IMR-90 (cell line): ENCODE data around the gene ST7. TPM values are rescaled to one million over a fixed set of nuclear protein-coding genes. Genes with fewer than 3 reads are reported as not detected.

Experiments used
- ATAC-seq: fragments of 200-7000 bp; cut with Tn5 transposase; 2 replicates; pipeline ENCODE4 v1.9.1; 2020; ENCODE audit warnings: low read depth, mild to moderate bottlenecking, moderate library complexity
- BruUV-seq: library from RNA; stranded (reverse); fragments of 400-500 nt; replicated peaks from 2 replicates; lab custom pipeline; 2021; lab: Mats Ljungman, UMichigan
- CTCF ChIA-PET: fragments of 300-600 bp; formaldehyde crosslinking; extraction: SDS; loops from one replicate; lab custom pipeline; 2021; ENCODE audit warnings: antibody characterized with exemption; lab: Yijun Ruan, JAX
- POLR2A ChIA-PET: fragments of 300-600 bp; sonication (Branson Sonifier 250); formaldehyde crosslinking; loops from one replicate; lab custom pipeline; 2022; ENCODE audit warnings: antibody characterized with exemption; ENCODE audit not compliant: unreplicated experiment; lab: Charles Lee
- DNase-seq: peaks from one replicate; pipeline ENCODE4 v3.0.0; 2013
- H2AFZ ChIP-seq: replicated peaks from 2 replicates; pipeline ENCODE3; 2013; ENCODE audit warnings: low read length, mild to moderate bottlenecking; ENCODE audit not compliant: poor library complexity
- H2AK5ac ChIP-seq: 2 replicates; pipeline ENCODE4 v1.6.1; 2013; ENCODE audit warnings: low read depth, low read length, inconsistent platforms
- H2AK9ac ChIP-seq: replicated peaks from 2 replicates; pipeline ENCODE3; 2013; ENCODE audit warnings: mild to moderate bottlenecking, low read depth, low read length, moderate library complexity; ENCODE audit not compliant: poor library complexity
- H2BK120ac ChIP-seq: 2 replicates; pipeline ENCODE4 v1.6.1; 2013; ENCODE audit warnings: low read depth, low read length, inconsistent platforms
- H2BK15ac ChIP-seq: 3 replicates; pipeline ENCODE4 v1.6.1; 2013; ENCODE audit warnings: low read depth, low read length, inconsistent platforms
- H2BK20ac ChIP-seq: 2 replicates; pipeline ENCODE4 v1.6.1; 2013; ENCODE audit warnings: low read depth, mild to moderate bottlenecking, inconsistent platforms, low read length, moderate library complexity
- H2BK5ac ChIP-seq: 2 replicates; pipeline ENCODE4 v1.6.1; 2013; ENCODE audit warnings: mild to moderate bottlenecking, low read depth, low read length, inconsistent platforms; ENCODE audit not compliant: poor library complexity, severe bottlenecking
- H3K14ac ChIP-seq: replicated peaks from 2 replicates; pipeline ENCODE4 v1.6.1; 2013; ENCODE audit warnings: low read depth, low read length, inconsistent platforms
- H3K18ac ChIP-seq: 2 replicates; pipeline ENCODE4 v1.6.1; 2013; ENCODE audit warnings: low read depth, low read length, control low read depth
- H3K23ac ChIP-seq: 2 replicates; pipeline ENCODE4 v1.6.1; 2013; ENCODE audit warnings: low read depth, low read length, inconsistent platforms
- H3K27ac ChIP-seq: 2 replicates; pipeline ENCODE4 v1.5.1; 2013; ENCODE audit warnings: mild to moderate bottlenecking, control low read depth, low read length; ENCODE audit not compliant: insufficient read depth
- H3K27me3 ChIP-seq: 2 replicates; pipeline ENCODE4 v1.6.1; 2013; ENCODE audit warnings: low read length; ENCODE audit not compliant: control insufficient read depth, insufficient read depth
- H3K36me3 ChIP-seq: 2 replicates; pipeline ENCODE4 v1.6.1; 2013; ENCODE audit warnings: low read length, mixed read lengths; ENCODE audit not compliant: control insufficient read depth, insufficient read depth
- H3K4ac ChIP-seq: 2 replicates; pipeline ENCODE4 v1.6.1; 2013; ENCODE audit warnings: low read depth, low read length, inconsistent platforms
- H3K4me1 ChIP-seq: 2 replicates; pipeline ENCODE4 v1.6.1; 2013; ENCODE audit warnings: low read length, mixed read lengths; ENCODE audit not compliant: control insufficient read depth, insufficient read depth
- H3K4me2 ChIP-seq: 2 replicates; pipeline ENCODE4 v1.6.1; 2013; ENCODE audit warnings: low read depth, mild to moderate bottlenecking, control low read depth, low read length, moderate library complexity
- H3K4me3 ChIP-seq: 2 replicates; pipeline ENCODE4 v1.5.1; 2013; ENCODE audit warnings: low read depth, mild to moderate bottlenecking, control low read depth, low read length, moderate library complexity; ENCODE audit not compliant: insufficient read depth
- H3K56ac ChIP-seq: 2 replicates; pipeline ENCODE4 v1.6.1; 2013; ENCODE audit warnings: low read length, inconsistent platforms; ENCODE audit not compliant: insufficient read depth; ENCODE audit errors: extremely low read depth
- H3K79me1 ChIP-seq, 2 experiments: 2 replicates each; pipeline ENCODE4 v1.6.1; 2013; ENCODE audit warnings: low read length in 2 of 2, inconsistent platforms in 1 of 2, low read depth in 1 of 2
- H3K9ac ChIP-seq: 2 replicates; pipeline ENCODE4 v1.6.1; 2013; ENCODE audit warnings: low read depth, low read length, control low read depth
- H3K9me1 ChIP-seq: 2 replicates; pipeline ENCODE4 v1.6.1; 2013; ENCODE audit warnings: low read length, inconsistent platforms; ENCODE audit not compliant: insufficient read depth
- H3K9me3 ChIP-seq: 2 replicates; pipeline ENCODE4 v1.6.1; 2013; ENCODE audit warnings: low read length; ENCODE audit not compliant: control insufficient read depth, insufficient read depth
- H4K20me1 ChIP-seq: 2 replicates; pipeline ENCODE4 v1.6.1; 2013; ENCODE audit warnings: low read length, inconsistent platforms; ENCODE audit not compliant: insufficient read depth
- H4K5ac ChIP-seq: 2 replicates; pipeline ENCODE4 v1.6.1; 2013; ENCODE audit warnings: mild to moderate bottlenecking, low read depth, low read length, control low read depth
- H4K8ac ChIP-seq, 2 experiments: 2 replicates each; pipeline ENCODE4 v1.6.1; 2013; ENCODE audit warnings: low read depth in 2 of 2, low read length in 2 of 2, control low read depth in 1 of 2, inconsistent platforms in 1 of 2
- H4K91ac ChIP-seq: 2 replicates; pipeline ENCODE4 v1.6.1; 2013; ENCODE audit warnings: low read depth, low read length, inconsistent platforms; ENCODE audit not compliant: insufficient read depth
- BHLHE40 ChIP-seq: fragments of 150-350 bp; IDR thresholded peaks from 2 replicates; pipeline ENCODE4 v1.6.1; 2016; ENCODE audit warnings: mild to moderate bottlenecking, low read depth, low read length
- CEBPB ChIP-seq: IDR thresholded peaks from 2 replicates; pipeline ENCODE4 v1.6.1; 2012; ENCODE audit warnings: low read depth, low read length, improper control_type of control experiment
- CHD1 ChIP-seq: IDR thresholded peaks from 2 replicates; pipeline ENCODE4 v1.6.1; 2012; ENCODE audit warnings: low read depth, low read length, improper control_type of control experiment
- ELK1 ChIP-seq: fragments of 150-350 bp; IDR thresholded peaks from 2 replicates; pipeline ENCODE4 v1.6.1; 2016; ENCODE audit warnings: low read depth, mild to moderate bottlenecking, low read length, moderate library complexity, borderline replicate concordance
- FOS ChIP-seq: fragments of 150-350 bp; IDR thresholded peaks from 2 replicates; pipeline ENCODE4 v1.6.1; 2016; ENCODE audit warnings: low read depth, low read length
- MAFK ChIP-seq: IDR thresholded peaks from 2 replicates; pipeline ENCODE4 v1.6.1; 2012; ENCODE audit warnings: low read depth, low read length, improper control_type of control experiment
- MAZ ChIP-seq: IDR thresholded peaks from 2 replicates; pipeline ENCODE4 v1.6.1; 2012; ENCODE audit warnings: low read depth, mild to moderate bottlenecking, low read length, improper control_type of control experiment, moderate library complexity, borderline replicate concordance
- MXI1 ChIP-seq: IDR thresholded peaks from 2 replicates; pipeline ENCODE4 v1.6.1; 2012; ENCODE audit warnings: low read depth, mild to moderate bottlenecking, low read length, moderate library complexity, borderline replicate concordance
- NFE2L2 ChIP-seq: fragments of 150-350 bp; IDR thresholded peaks from 2 replicates; pipeline ENCODE4 v1.6.1; 2016; ENCODE audit warnings: low read depth, mild to moderate bottlenecking, low read length
- POLR2A ChIP-seq: IDR thresholded peaks from 2 replicates; pipeline ENCODE4 v1.6.1; 2012; ENCODE audit warnings: mild to moderate bottlenecking, low read depth, low read length
- RAD21 ChIP-seq: IDR thresholded peaks from 2 replicates; pipeline ENCODE4 v1.6.1; 2012; ENCODE audit warnings: low read length, improper control_type of control experiment
- RCOR1 ChIP-seq: IDR thresholded peaks from 2 replicates; pipeline ENCODE4 v1.6.1; 2012; ENCODE audit warnings: mild to moderate bottlenecking, low read length, improper control_type of control experiment; ENCODE audit not compliant: insufficient replicate concordance
- RFX5 ChIP-seq: IDR thresholded peaks from 2 replicates; pipeline ENCODE4 v1.8.0; 2012; ENCODE audit warnings: low read depth, mild to moderate bottlenecking, low read length, moderate library complexity
- SMC3 ChIP-seq: fragments of 150-350 bp; IDR thresholded peaks from 2 replicates; pipeline ENCODE4 v1.6.1; 2016; ENCODE audit warnings: low read depth, mild to moderate bottlenecking, antibody characterized with exemption, low read length, moderate library complexity
- dilution Hi-C: fragments of 300-500 bp; cut with HindIII; formaldehyde crosslinking; loops from one replicate; pipeline ENCODE4 v1.14.3; 2018; ENCODE audit warnings: low sequenced_read_pairs; ENCODE audit not compliant: unreplicated experiment
- in situ Hi-C: fragments of 300-500 bp; cut with MboI; formaldehyde crosslinking; loops from 3 replicates; pipeline ENCODE4 v1.14.3; 2019; ENCODE audit warnings: low sequenced_read_pairs, inconsistent platforms, mixed read lengths
- intact Hi-C: fragments of 100-400 bp; cut with micrococcal nuclease; formaldehyde crosslinking; loops from 2 replicates; pipeline ENCODE4 v1.10.0; 2022
- polyA plus RNA-seq, 3 experiments: library from polyadenylated mRNA; depleted of rRNA; stranded (reverse); fragments of >200 nt; gene quantifications; 2 replicates each; pipeline ENCODE4 v1.2.3, GENCODE V29; 2012; ENCODE audit warnings: low replicate concordance in 1 of 3
- total RNA-seq: library from RNA; depleted of rRNA; stranded (reverse); fragments of >200 nt; gene quantifications from 2 replicates; pipeline ENCODE4 v1.2.3, GENCODE V29; 2012
- TF ChIP-seq, protein P1 (sequence below): fragments of 150-350 bp; IDR thresholded peaks from 2 replicates; pipeline ENCODE4 v1.6.1; 2017; ENCODE audit warnings: mild to moderate bottlenecking, antibody characterized with exemption, low read length, low read depth
- TF ChIP-seq, protein P2 (sequence below): conservative IDR thresholded peaks from 2 replicates; pipeline ENCODE4 v1.5.1; 2012; ENCODE audit warnings: mild to moderate bottlenecking, low read depth, low read length, improper control_type of control experiment

The ST7 gene
- total and polyA plus RNA-seq, 2 of the 4 experiments (the other 2 are of a cell fraction), result 18.6 to 26.0 TPM

- Histone ChIP-seq H2AK9ac (no peak overlapping the region), H3K4me1 (no peaks in the 10 kb centered on the region), H3K9ac (no peak overlapping the region), H4K5ac (no peak overlapping the region), H3K79me1 (peaks cover 6 to 10% of the 10 kb centered on the region in 2 experiments; a peak in 2 of 4 replicates), H3K14ac (no peak overlapping the region), H3K36me3 (peaks cover 11% of the 10 kb centered on the region), H4K20me1 (no peaks in the 10 kb centered on the region), H3K27me3 (no peaks in the 10 kb centered on the region), H3K4ac (no peak overlapping the region), H2AK5ac (no peak overlapping the region), H2AFZ (no peak overlapping the region), H3K4me2 (no peak overlapping the region), H2BK15ac (no peak overlapping the region), H2BK120ac (no peak overlapping the region), H3K18ac (no peak overlapping the region), H3K56ac (no peak overlapping the region), H3K27ac (no peak overlapping the region), H2BK20ac (no peak overlapping the region), H3K9me1 (no peaks in the 10 kb centered on the region; the same call in 1 of the 2 replicates), H4K91ac (no peak overlapping the region), H3K23ac (no peak overlapping the region), H3K9me3 (no peaks in the 10 kb centered on the region), H2BK5ac (no peak overlapping the region), H3K4me3 (no peak overlapping the region), H4K8ac (no peak overlapping the region)
- ATAC-seq (no peak), DNase-seq (no peak)
- BruUV-seq, result no TSS peak
- CTCF ChIA-PET, result no interaction called here
- in situ Hi-C loops, result no loop called here
- POLR2A ChIA-PET, result no interaction called here
- TF ChIP-seq, protein P1, sequence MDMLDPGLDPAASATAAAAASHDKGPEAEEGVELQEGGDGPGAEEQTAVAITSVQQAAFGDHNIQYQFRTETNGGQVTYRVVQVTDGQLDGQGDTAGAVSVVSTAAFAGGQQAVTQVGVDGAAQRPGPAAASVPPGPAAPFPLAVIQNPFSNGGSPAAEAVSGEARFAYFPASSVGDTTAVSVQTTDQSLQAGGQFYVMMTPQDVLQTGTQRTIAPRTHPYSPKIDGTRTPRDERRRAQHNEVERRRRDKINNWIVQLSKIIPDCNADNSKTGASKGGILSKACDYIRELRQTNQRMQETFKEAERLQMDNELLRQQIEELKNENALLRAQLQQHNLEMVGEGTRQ, result no peak
- no peak for TF ChIP-seq MXI1
- no peak for TF ChIP-seq FOS
- TF ChIP-seq, protein P2, sequence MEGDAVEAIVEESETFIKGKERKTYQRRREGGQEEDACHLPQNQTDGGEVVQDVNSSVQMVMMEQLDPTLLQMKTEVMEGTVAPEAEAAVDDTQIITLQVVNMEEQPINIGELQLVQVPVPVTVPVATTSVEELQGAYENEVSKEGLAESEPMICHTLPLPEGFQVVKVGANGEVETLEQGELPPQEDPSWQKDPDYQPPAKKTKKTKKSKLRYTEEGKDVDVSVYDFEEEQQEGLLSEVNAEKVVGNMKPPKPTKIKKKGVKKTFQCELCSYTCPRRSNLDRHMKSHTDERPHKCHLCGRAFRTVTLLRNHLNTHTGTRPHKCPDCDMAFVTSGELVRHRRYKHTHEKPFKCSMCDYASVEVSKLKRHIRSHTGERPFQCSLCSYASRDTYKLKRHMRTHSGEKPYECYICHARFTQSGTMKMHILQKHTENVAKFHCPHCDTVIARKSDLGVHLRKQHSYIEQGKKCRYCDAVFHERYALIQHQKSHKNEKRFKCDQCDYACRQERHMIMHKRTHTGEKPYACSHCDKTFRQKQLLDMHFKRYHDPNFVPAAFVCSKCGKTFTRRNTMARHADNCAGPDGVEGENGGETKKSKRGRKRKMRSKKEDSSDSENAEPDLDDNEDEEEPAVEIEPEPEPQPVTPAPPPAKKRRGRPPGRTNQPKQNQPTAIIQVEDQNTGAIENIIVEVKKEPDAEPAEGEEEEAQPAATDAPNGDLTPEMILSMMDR, result no peak
- no peak for TF ChIP-seq MAFK
- TF ChIP-seq RCOR1, result no peak
- TF ChIP-seq SMC3, result no peak
- TF ChIP-seq NFE2L2, result no peak
- no peak for TF ChIP-seq CHD1
- TF ChIP-seq BHLHE40, result no peak
- TF ChIP-seq RFX5, result no peak
- TF ChIP-seq RAD21, result no peak
- TF ChIP-seq ELK1, result no peak
- TF ChIP-seq CEBPB, result no peak
- no peak for TF ChIP-seq POLR2A
- no peak for TF ChIP-seq MAZ
- dilution Hi-C loops, result no loop called here
- intact Hi-C loops, result no loop called here
These were observed 32.9 kb upstream of the ST7 start for GRCh38 chr7:116920359-116920758.
